ENCODE data around the gene SLC6A7. TPM values are rescaled to one million over a fixed set of nuclear protein-coding genes. Genes with fewer than 3 reads are reported as not detected.
"Not testable (repeated sequence)": the region's sequence is repeated elsewhere in the genome, so short reads cannot be mapped to it uniquely, and the experiment has no call there.

Gene SLC6A7
- total RNA-seq, 2 donors from 2014 or later, result 13.2 to 30.4 TPM

DNA sequence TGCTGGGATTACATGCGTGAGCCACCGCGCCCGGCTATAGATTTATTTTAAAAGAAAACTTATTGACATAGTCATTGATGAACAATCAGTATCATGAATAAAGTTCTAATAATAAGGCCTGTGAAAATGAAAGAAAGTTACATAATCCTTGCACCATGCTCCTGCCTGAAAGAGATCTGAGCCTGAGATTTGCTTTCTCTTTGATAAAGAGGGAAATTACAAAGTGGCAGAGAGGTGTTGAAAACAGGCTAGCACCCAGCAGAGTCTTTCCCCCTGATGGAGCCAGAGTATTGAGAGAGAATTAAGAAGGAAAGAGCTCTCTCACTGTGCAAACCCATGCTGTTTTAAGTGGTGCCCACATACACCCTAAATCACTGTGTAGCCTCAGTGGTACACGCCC is 37.2 kb downstream of the SLC6A7 start:
- intact Hi-C loops (cut with DNase I, micrococcal nuclease), result no loop called here
- ATAC-seq (no peak), DNase-seq (no peak)

DNA sequence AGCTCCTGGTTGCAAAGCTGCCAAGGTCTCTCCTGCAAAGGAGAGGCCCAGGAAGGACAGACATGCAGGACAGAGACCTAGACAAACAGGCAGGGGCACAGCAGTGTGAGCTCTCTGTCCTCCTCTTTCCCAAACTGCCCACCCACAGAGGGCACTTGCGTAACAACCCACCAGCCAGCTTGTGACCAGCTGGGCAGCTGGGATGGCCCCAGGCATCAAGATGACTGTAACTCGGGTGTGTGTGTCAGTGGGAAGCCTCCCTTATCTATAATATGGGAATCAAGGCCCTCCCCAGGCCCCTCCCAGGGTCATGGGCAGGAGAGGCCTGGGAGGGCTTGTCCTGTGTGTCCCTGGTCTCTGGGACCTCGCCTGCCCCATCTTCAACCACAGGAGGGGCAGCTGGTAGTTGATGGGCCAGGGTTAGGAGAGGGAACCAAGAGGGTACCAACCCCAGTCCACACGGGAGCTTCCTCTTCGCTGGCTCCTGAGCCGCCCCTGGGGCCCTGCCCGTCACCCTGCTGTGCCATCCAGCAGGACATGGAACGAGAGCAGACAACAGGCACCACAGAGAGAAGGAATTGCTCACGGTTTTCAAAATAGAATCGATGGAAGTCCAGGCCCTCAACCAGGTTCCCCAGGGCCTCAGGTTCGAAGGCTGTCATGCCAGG is 37.9 kb downstream of the SLC6A7 start:
- intact Hi-C loops (cut with DNase I, micrococcal nuclease), result no loop called here
- no peak for ATAC-seq
- DNase-seq, result no peak

DNA sequence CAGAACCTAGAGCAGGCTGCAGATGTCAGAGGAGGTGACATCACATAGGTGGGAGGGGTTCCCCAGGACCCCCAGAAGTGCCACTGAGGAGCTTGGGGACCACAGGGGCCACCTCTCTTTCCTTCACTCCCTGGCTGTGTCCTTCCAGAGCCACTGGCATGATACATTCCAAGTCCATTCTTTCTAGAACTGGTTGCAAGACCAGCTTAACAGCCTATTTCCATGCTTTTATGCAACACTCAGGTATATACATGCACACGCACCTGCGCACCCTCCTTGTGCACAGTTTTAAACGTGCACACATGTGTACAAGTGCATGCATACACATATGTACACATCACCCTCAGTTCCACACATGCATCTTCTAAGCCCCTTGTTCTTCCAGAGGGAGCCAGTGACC is 39.7 kb downstream of the SLC6A7 start:
- DNase-seq (no peak), ATAC-seq (no peak)
- intact Hi-C loops (cut with DNase I, micrococcal nuclease), result no loop called here

DNA sequence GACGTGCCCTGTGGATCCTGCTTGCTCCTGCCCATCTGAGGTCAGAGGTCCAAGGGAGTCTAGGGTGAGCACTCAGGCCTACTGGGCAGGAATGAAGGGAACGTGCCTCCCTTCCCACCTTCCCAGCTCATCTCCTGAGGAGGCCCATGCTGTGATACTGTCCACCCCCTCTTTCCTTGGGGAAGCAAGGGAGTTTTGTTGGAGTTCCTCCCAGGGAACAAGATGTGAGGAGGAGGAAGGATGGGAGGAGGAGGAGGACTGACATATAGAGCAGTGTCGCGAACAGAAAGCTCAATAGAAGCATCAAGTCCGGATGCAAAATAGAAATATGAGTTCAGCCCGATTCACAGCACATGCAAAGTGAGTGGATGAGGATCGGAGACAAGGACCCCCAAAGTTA is 41.0 kb downstream of the SLC6A7 start:
- no peak for DNase-seq
- intact Hi-C loops (cut with DNase I, micrococcal nuclease), result no loop called here

DNA sequence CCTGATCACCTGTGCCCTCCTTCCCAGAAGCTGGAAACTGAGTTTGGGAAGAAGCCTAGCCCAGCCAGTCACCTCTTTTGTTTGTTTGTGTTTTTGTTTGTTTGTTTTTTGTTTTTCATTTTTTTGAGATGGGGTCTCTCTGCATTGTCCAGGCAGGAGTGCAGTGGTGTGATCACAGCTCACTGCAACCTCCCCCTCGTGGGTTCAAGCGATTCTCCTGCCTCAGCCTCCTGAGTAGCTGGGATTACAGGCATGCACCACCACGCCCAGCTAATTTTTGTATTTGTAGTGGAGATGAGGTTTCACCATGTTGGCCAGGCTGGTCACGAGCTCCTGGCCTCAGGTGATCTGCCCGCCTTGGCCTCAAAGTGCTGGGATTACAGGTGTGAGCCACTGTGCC is 43.8 kb downstream of the SLC6A7 start:
- ATAC-seq; DNase-seq; intact Hi-C loops (cut with DNase I, micrococcal nuclease): not testable (repeated sequence)

More for the DNA sequence above, 41.0 kb downstream of the SLC6A7 start:
- ATAC-seq, result no peak

DNA sequence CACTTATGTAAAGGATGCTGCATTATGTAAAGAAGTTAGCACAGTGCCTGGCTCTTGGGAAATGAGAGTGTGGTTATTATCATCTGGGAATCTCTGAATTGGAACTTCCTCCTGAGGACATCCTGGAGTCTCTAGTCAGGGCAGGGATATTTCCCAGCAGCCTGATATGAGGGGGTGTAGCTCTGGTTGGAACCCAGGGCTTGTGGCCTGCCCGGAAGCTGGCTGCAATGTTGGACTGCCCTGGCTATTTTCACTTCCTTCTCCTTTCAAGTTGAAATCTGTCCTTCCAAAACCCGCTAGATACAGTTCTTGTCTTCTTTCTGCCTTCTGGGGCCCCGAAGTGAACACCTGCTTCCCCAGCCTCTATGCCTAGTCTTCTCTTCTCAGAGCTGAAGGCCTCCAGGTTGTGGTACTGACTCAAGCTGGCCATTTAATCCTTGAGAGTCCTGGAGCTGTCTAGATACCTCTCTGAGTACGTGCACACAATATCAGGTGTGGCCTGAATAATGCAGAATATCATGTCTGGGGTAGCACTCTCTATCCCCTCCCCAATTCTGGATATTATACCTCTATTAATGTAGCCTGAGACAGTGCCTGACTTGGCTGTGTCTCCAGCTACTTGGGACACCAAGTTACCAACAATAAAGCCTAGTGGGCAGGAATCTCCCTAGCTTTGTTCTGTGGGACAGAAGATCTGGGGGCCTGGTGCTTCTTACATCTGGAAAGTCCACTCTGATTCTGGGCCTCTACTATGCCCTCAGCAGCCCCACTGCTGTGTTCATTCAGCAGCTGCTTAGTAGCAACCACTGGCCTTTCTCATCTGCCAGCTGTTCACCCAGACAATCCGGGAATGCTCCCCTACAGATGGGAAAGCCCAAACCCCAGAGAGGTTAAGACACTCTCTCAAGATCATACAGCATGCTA is 45.0 kb downstream of the SLC6A7 start:
- DNase-seq, result no peak
- no peak for ATAC-seq
- intact Hi-C loops (cut with DNase I, micrococcal nuclease), result no loop called here

DNA sequence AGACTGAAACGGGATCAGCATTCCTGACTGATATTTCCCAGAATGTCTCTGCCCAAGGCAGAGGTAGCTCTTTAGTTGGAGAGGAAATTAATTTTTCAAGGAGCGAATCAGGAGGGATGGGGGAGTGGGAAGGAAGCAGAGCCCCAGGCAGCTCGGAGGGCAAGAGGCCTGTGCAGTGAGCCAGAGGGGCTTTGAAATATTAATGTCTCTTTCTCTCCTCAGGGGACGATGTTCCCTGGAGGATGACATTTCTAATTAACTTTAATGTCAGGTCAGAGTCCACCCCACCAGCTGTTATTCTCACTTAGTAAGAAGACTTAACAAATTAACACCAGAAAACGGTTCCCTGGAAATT is 45.6 kb downstream of the SLC6A7 start:
- intact Hi-C loops (cut with DNase I, micrococcal nuclease), result no loop called here
- no peak for ATAC-seq
- no peak for DNase-seq

DNA sequence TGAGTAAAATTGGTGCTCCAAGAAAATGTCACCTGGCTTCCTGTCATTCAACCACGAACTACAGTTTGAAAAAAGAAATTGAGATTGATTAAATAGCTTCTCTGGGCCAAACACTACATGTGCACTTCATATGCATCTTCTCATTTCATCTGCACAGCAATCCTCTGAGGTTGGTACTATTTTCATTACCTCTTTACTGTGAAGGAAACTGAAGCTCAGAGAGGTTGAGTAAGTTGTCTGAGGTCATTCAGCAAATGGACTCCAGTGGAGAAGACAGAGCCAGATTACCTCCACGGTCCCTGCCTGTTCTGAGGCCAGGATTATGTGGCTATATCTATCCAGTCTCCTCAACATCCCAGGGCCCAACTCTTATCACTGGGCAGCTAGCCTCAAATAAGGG is 46.5 kb downstream of the SLC6A7 start:
- intact Hi-C loops (cut with DNase I, micrococcal nuclease), result no loop called here
- DNase-seq (no peak), ATAC-seq (no peak)

DNA sequence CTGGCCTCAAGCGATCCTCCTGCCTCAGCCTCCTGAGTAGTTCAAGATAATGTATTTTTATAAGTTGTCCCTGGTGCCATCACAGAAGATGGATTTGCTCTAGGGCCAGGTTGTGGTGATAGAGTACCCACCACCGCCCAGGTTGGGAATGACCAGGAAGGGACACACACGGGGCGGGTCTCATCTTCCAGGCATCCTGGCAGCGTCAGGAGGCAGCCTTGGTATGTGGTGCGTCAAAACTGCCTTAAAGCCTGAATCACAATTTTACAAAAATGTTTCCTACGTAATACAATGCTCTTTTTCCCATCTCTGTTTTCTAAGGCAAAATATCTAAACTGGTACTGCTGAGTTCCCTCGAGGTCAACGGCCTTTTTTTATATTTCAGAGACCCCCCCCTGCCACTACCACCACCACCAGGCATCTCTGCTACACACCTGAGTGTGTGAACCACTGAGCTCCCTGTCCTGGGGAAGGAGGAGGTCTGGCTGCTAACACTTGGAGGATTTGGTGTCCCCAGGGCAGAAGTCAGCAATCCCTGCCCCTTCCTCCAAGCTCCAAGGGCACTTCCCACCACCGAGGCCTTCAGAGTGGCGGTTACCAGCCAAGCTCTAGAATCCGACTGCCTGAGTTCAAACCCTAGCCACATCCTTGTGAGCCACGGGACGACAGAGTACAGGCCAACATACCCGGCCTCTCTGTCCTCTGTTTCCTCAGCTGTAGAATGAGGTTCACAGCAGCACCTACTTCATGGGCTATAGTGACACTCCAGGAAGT is 47.3 kb downstream of the SLC6A7 start:
- ATAC-seq (no peak), DNase-seq (no peak)
- intact Hi-C loops (cut with DNase I, micrococcal nuclease), result no loop called here

DNA sequence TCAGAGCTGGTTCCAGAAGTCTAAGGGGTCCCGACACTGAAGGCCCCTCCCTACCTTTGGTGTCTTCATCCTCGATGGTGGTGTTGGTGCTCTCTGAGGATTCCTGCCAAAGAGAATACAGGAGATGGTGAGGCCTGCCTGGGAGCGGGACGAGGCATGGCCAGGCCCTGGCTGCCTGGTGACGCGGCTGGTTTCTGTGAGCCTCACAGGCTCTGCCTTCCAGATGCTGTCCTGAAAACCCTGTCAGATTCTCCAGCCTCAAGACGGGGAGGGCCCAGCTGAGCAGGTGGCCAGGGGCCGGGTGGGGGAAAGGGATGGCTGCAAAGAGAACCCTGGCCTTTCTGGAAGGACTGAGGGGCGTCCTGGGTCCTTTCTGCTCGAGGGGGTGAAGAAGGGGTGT is 48.8 kb downstream of the SLC6A7 start:
- intact Hi-C loops (cut with DNase I, micrococcal nuclease), result no loop called here
- no peak for ATAC-seq
- no peak for DNase-seq

DNA sequence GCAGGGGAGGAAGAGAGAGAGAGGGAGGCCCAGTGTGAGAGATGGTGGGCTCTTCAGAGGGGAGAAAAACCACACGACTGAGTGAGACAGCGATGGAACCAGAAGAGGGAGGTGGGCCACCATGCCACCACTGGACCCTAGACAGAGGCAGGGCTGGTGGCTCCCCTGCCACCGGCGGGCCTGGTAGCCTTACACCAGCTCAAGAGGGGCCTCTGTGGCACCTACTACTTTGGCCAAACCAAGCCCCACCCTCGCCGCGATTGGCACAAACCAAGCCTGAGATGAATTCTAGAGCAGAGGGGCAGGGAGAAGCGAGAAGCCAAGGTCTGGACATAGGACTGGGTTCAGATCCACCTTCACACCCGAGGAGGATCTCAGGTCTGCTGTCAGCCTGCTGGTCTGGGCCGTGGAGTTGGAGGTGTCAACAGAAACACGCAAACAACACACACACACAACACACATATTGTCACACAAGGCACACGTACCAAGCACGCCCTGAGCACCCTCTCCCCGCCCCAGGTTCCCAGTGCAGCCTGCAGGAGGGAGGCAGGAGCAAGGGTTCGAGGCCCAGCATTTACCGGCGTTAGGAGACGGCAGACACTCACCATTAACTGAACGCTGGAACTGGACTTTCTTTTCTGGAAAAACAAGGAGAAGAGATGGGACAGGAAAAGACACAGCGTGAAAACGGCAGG is 49.4 kb downstream of the SLC6A7 start:
- DNase-seq, result no peak
- intact Hi-C loops (cut with DNase I, micrococcal nuclease), result no loop called here
- ATAC-seq, result no peak

DNA sequence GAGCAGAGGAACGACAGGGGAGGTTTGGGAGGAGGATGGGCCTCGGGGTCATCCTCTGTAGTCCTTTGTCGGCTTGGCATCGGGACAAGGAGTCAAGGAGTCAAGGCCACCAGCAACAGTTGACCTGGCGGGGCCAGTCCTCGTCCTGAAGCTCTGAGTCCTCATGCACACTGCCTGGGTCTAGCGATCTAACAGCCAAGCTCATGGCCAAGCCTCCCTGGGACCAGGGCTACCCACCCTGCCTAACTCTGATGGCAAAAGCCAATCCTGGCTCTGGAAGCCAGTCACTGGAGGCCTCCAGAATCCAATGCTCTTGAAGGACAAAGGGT is 49.9 kb downstream of the SLC6A7 start:
- no peak for ATAC-seq
- DNase-seq, result no peak
- intact Hi-C loops (cut with DNase I, micrococcal nuclease), result no loop called here

DNA sequence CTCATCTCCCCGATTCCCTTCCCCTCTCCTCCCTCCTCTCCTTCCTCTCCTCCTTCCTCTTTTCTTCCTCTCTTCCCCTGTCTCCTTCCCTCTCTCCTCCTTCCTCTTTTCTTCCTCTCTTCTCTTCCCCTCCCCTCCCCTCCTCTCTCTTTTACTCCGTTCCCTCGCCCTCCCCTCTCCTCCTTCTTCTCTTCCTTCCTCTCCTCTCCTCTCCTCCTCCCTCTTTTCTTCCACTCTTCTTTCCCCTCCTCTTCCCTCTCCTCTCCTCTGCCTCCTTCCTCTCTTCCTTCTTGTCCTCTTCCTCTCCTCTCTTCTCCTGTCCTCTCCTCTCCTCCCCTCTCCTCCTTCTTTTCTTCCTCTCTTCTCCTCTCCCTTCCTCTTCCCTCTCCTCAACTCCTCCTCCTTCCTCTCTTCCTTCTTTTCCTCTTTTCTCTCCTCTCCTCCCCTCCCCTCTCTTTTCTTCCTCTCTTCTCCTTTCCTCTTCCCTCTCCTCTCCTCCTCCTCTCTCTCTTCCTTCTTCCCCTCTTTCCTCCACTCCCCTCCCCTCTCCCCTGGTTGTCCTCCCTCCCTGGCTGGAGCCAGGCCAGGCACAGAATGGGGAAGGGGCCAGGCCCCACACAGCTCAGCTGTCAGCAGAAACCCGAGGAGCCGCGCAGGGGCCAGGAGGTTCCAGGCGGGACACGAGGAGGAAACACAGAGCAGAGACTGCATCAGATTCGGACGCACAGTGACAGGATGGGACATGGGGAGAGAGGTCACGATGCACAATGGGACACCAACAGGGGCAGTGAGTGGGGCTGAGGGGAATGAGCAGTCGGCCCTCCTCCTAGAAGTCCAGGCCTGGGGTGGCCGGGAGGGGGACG is 51.7 kb downstream of the SLC6A7 start:
- ATAC-seq, result no peak
- intact Hi-C loops (cut with DNase I, micrococcal nuclease), result no loop called here
- no peak for DNase-seq

DNA sequence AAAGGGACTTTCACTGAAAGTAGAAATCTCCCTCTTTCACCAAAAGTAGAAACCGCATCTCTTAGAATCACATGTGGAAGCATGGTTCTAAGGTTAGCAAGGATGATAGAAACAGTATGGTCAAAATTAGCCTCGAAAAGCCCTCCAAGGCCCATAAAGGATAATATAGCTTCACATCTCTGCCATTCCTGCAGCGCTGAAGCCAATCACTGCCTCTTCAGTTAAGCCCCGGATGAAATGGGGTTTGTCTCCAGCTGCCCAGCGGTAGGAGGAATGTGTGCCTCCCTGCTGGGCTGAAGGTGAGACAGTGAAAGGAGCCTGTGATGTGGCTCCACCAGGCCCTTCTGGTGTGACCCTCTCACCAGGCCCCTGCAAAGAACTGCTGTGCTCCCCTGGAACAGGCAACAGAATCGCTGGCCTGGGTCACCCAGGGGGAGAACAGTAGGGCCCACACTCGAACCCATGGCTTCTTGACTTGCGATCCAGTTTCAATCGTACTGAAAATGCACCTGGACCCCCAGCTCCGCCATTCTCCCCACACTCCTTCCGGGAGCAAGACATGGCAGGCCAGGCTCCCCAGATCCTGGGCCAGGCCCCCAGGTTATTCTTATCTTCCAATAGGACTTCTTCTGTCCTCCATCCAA is 52.5 kb downstream of the SLC6A7 start:
- DNase-seq, result no peak
- intact Hi-C loops (cut with DNase I, micrococcal nuclease), result no loop called here
- ATAC-seq, result no peak

DNA sequence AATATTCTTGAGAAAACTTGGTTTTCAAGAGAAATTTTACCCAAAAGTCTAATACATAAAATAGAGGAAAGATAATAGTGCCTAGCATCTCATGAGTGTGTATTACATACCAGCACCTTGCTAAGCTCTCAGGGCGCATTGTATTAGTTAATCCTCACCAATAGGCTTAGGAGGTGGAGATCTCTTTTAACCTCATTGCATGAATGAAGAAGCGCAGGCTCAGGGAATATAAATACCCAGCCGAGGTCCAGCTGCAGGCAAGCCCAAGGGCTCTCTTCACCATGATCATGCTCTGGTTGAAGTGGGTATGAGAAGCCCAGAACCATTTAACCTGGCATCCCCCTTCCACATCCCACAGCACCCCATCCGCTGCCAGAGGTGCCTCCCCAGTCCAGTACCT is 53.7 kb downstream of the SLC6A7 start:
- ATAC-seq, result no peak
- intact Hi-C loops (cut with DNase I, micrococcal nuclease), result no loop called here

DNA sequence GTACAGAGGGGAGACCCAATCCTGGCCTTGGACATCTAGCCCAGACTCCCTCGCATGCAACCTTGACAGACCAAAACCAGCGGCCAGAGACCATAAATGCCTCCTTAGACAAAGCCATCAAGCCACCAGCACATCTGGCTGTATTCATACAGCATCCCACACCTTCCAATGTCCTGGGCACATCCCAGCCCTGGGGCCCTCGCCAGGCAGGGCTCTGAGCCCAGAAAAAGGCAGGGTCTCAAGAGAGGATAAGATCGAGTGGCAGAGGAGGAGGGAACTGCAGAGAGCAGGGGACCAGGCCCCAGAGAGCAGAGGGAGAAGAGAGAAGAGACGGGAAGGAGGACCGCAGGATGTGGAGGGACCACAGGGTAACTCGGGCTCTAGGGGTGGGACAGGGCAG is 54.3 kb downstream of the SLC6A7 start:
- intact Hi-C loops (cut with DNase I, micrococcal nuclease), result no loop called here
- ATAC-seq (no peak), DNase-seq (no peak)

More for the DNA sequence above, 53.7 kb downstream of the SLC6A7 start:
- DNase-seq, result no peak

DNA sequence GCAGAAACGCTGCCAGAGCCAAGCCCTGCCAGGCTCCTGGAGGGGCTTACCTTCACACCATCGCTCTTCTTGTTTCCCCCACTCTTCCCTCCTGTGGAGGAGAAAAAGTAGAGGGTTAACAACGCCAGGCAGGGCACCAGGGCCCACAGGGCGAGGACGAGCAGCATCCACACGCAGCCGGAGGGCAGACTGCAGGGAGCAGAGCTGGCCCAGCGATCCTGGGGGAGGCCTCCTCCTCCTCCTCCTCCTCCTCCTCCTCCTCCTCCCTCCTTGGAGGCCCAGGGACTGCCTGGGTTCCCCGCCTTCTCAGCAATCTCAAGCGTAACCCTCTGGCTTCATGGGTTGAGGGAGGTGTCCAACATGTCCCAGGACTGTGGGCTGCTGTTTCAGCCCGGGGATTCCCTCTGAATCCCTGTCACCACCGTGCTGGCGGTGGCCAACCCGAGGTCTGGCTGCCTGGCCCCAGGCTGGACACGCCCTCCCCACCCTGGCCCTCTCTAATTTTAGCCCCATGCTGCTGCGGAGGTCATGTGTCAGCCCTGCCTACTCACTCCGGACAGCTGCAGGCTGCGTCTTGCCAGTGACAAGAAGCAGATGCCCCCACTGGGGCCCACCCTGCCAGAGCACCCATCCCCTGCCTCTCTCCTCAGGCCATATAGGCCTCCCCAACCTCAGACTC is 55.4 kb downstream of the SLC6A7 start:
- peak in 1 of 2 donors; percentile 15 for DNase-seq
- intact Hi-C loops (cut with DNase I, micrococcal nuclease), result no loop called here
- ATAC-seq, result no peak
